Urothelium cell line (cell line): ENCODE data around the gene MAP3K13.
A peak's percentile ranks its signal among the peaks of the same experiment; 100 is the strongest.

Experiments used
- DNase-seq: peaks from one replicate; pipeline ENCODE4 v3.0.0; 2011; ENCODE audit warnings: low spot score, mixed read lengths
- FAIRE-seq: peaks from 2 replicates; lab custom pipeline; 2011; peaks lifted over from hg19 to GRCh38; lab: Jason Lieb, UNC

Gene MAP3K13

DNA sequence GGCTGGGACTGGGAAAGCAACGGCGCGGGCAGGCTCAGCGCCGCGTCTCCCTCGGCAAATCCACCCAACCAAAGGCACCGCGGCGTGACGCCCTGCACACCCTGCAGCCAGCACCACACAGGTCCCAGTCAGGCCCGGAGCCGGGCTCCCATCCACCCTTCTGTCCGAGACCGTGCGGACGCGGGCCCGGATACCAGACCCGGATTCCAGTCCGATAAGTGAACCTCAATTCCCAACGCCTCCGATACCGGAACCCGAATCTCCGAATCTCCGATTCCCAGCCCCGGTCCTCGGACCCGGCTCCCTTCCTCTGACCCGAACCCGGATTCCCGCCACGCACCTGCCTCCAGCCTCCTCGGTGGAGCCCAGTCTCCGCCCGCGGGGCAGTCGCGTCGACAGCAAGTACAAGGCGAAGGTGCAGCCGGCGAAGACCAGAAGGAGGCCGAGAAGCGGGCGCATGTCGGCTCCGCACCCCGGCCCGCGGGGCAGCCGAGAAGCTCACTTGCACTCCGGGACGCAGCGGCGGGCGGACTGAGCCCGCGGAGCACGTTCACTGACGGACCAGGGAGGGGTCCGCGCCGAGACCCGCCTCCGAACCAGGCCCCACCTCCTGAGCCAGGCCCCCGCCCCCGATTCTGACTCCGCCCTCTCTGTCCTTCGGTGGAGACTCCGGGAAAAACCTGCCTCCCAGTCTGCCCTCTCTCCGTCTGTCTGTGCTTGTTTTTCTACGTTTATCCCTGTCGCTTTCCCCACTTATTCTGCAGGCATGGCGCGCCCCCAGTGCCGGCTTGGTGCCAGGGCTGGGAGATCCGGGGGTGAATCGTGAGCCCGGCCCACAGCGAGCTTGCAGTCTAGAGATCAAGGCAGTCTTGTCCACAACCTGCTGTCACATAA, 135.8 kb downstream of the MAP3K13 start, which contains the start of gene TMEM41A:
Gene TMEM41A, minus strand, starts transcription at position 533 of the 894 bp plus-strand sequence. Its CDS starts 74 bp downstream, at position 459.
- no peak for FAIRE-seq

DNA sequence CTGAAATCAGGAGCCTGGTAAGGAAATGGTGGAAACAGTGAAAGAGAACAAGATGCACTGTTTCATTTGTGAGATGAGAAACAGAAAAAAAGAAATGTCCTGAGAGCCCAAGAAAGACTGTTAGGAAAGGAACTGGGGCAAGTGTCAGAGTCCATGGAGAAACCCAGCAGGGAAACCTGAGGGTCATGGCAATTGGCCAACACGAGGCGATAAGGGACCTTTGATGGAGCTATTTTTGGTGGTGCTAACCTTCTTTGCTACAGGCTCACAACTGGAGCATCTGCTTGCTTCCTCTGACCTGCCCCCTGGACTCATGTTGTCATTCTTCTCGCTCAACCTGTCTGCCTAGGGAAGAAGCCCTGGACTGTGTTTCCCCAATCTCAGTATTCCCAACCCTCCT, 140.1 kb downstream of the MAP3K13 start:
- DNase-seq (no peak), FAIRE-seq (no peak)

More for the DNA sequence above, 135.8 kb downstream of the MAP3K13 start, which contains the start of gene TMEM41A:
- peak; percentile 96 for DNase-seq

DNA sequence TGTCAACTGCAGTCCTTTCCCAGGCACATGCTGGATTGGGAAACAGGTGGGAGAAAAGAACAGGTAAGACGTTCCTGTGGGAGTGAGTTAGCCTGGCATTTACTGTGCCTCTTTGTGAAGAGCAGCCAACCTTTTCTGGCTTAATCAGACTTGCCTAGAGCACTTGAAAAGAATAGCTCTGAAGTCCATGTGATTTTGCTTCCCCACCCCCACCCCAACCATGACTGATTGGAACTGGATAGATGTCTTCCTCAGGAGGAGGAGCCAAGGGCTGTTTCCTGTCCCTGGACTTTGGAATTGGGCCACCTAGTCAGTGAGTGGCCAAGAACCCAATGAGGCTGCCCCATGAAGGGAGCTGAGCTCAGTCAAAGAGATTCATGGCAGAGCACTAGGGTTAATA, 140.6 kb downstream of the MAP3K13 start:
- no peak for FAIRE-seq
- DNase-seq: no peak

DNA sequence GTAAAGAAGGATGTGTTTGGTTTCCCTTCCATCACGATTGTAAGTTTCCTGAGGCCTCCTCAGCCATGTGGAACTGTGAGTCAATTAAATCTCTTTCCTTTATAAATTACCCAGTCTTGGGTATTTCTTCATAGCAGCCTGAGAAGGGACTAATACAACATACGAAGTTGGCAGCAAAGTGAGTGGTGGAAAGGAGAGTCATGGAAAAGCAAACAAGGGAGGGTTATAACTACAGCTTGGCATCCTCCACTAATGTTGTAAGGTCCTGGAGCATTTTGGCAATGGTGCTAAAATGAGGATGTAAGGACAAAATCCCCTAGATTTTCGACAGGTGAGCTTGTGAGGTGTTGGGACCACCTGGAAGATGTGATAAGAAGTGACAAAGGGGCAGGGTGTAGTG, 141.7 kb downstream of the MAP3K13 start:
- FAIRE-seq (no peak), DNase-seq (no peak)

GRCh38 chr3:185507883-185508282, 144.9 kb downstream of the MAP3K13 start:
- DNase-seq (no peak), FAIRE-seq (no peak)

DNA sequence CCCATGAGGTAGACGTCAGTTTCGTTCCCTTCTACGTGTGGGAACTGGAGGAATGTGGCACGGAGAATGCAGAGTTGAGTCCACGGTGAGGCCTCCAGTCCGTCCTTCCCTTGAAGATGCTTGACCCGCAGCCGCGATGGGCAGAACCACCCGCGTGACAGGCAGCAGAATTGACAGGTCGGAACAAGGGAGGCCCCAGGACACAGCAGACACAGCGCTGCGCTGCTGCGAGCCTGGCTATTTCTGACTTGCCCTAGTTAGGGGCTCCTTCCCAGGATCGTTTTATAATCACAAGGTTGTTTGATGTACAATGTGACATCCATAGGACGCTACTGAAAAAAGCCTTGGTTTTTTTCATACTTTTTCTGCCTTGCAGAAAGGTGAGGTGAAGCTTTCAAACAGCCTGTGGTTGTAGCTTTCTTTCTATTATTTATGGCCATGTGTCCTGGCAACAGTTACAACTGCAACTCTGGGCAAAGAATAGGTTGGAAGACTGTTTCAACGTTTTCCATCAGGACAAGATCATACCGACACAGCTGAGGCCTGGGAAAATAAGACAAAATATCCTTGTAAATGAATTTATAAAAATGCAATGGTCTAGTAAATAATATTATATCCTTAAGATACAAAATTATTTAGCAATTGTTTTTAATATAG, 145.5 kb downstream of the MAP3K13 start:
- FAIRE-seq: no peak
- no peak for DNase-seq

- FAIRE-seq (no peak), DNase-seq (no peak)
These were observed 148.8 kb downstream of the MAP3K13 start for GRCh38 chr3:185511711-185512110.

- FAIRE-seq (no peak), DNase-seq (no peak)
These were observed 154.6 kb downstream of the MAP3K13 start for GRCh38 chr3:185517387-185518130.

DNA sequence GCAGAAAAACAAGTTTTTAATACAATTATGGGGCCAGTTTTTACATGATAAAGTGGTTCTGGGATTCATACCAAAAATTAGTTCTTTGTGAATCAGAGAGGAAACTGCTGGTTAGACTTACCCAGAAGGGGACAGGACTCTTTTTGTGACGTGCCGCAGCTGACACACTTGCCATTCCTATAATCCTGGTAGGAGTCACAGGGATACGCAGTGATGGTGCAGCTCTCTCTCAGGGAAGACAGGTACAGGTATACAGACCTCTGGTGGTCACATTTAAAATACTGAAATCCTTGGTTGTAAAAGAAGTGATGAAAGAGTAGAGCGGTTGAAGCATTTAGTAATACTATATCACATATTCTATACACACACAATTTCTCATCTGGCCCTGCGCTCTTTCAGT, 156.1 kb downstream of the MAP3K13 start:
- FAIRE-seq (no peak), DNase-seq (no peak)

DNA sequence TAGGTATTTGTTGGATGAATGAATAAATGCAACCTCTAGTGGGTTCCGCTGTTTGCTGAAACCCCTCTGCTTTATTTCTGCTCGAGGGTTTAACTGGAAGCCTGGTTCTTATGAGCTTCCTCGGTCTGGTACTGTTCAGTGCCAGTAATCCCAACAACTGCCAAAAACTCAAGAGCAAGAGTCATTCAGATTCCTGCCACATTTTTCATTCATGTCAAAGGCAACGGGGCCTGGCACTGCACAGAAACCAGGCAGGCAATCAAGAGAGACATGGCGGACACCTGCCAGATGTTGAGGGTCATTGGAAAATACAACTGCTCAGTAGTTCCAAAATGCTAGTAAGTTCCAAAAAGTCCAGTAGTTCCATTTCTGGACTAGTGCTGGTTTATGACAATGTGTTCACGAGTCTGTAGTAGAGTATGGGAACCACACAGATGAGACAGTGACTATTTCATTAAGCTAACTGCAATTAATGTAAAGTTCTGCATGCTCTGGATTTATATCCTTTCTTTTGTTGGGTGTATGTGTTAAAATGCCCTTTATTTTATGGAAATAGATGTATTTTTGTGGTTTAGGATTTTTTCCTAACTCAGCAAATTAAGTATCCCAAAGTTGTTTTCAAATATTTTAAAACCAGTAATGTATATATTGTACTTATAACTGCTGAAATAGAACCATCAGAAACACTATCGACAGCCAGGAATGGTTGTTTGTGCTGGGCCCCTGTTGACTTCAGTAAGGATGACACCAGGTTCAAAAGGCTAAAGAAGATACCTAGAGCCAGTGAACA, 158.6 kb downstream of the MAP3K13 start:
- DNase-seq: no peak
- no peak for FAIRE-seq

GRCh38 chr3:185526349-185526951, 163.5 kb downstream of the MAP3K13 start:
- no peak for FAIRE-seq
- DNase-seq: no peak

GRCh38 chr3:185527364-185527763, 164.4 kb downstream of the MAP3K13 start:
- DNase-seq: peak; percentile 64
- no peak for FAIRE-seq

- FAIRE-seq (no peak), DNase-seq (no peak)
These were observed 165.6 kb downstream of the MAP3K13 start for GRCh38 chr3:185528532-185528931.

GRCh38 chr3:185530856-185531255, 167.9 kb downstream of the MAP3K13 start:
- DNase-seq (no peak), FAIRE-seq (no peak)

DNA sequence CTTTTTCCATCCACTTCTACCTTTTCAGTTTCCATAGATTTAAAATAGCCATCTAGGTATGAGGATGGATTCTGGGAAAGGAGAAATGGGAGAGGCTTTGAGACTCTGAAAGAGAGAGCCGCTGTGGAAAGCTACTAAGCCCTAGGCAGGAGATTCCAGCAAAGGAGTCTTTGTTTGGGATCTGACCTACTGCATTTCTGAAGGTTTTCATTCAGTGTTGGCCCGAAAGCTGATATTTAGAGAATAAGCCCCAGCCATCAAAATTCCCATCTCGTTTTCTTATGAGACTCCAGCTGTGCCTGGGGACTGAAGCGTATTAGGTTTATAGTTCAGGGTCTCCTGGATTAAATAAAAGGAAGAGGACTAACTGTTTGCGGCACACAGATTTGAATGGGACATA, 170.0 kb downstream of the MAP3K13 start:
- no peak for DNase-seq
- FAIRE-seq: no peak

DNA sequence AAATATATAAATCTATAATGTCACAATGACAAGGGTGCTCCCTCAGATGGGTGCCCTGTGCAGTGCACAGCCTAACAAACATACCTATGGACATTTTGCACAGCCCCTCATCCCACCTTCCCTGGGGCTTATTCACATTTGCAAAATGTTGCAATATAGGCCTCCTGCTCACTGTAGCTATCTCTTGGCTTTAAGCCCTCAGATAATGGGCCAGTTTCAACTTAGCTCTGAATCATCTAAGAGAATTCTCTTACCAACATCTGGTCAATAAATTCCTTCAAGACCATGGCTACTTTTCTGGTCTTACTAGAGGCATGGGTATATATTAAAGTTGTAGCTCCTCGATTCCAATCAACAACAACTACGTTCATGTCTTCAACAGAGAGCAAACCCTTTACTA, 171.6 kb downstream of the MAP3K13 start:
- FAIRE-seq: no peak

DNA sequence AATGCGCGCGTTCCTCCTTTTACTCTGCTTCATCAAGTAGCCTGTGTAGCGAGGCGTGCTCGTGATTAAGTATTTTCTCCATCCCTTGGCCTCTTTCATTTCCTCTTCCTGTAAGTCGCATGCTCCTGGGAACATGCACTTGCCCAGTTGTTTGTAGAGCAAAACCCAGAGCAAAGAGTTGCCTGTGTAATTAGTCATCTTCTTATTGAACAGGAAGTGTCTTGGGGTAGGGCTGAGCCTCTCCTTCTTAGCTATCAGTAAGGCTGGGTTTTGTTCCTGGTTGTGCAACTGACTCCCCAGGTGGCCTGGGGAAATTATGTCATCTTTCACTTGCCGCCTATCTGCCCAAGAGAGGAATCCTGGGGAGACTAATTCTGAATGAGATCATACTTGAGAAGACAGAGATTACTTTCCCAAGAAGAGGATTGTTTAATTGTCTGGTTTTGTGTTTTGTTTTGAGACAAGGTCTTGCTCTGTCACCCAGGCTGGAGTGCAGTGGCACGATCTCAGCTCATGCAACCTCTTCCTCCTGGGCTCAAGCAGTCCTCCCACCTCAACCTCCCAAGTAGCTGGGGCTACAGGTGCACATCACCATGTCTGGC, 174.5 kb downstream of the MAP3K13 start:
- FAIRE-seq: no peak
- peak; percentile 86 for DNase-seq

More for the DNA sequence above, 171.6 kb downstream of the MAP3K13 start:
- no peak for DNase-seq
